Gastrocnemius medialis (tissue), 4 donors: Measurements from ENCODE around the gene KLHDC9.

Experiments
- CTCF ChIP-seq, 5 experiments: fragments of 450-650 bp in 3 of 5; fragments of 200-600 bp in 2 of 5; sonication (generic) in 2 of 5; IDR thresholded peaks in 4 of 5; conservative IDR thresholded peaks in 1 of 5; 1 replicate in 4 of 5; 2 replicates in 1 of 5; pipeline ENCODE4 v1.5.1; 2016 to 2019; ENCODE audit warnings: antibody characterized with exemption in 5 of 5, mild to moderate bottlenecking in 3 of 5, moderate library complexity in 3 of 5
- POLR2A ChIP-seq, 2 donors: fragments of 450-650 bp; IDR thresholded peaks; one replicate each; pipeline ENCODE4 v1.6.1; 2017; ENCODE audit warnings: antibody characterized with exemption in 2 of 2, mild to moderate bottlenecking in 2 of 2, moderate library complexity in 2 of 2

- TF ChIP-seq POLR2A (IDR thresholded peaks at IDR 0.05): no peak
- no peak for TF ChIP-seq CTCF (IDR thresholded peaks at IDR 0.05 in 4 of 5, conservative IDR thresholded peaks at IDR 0.05 in 1 of 5)
Observed at GRCh38 chr1:161099090-161099802, 1.1 kb downstream of the KLHDC9 start.
